Keratinocyte (primary cell): Measurements from ENCODE around the gene MED12L. TPM values are rescaled to one million over a fixed set of nuclear protein-coding genes. Genes with fewer than 3 reads are reported as not detected.

Experiments used
- DNase-seq: peaks from one replicate; pipeline ENCODE4 v3.0.0-alpha.2; 2011; ENCODE audit warnings: low read depth, missing footprints, low spot score
- FAIRE-seq: peaks from 2 replicates; lab custom pipeline; 2011; peaks lifted over from hg19 to GRCh38; lab: Jason Lieb, UNC
- H2AFZ ChIP-seq: 2 replicates; pipeline ENCODE4 v1.6.0; 2012; ENCODE audit warnings: low read length, control low read depth, inconsistent platforms; ENCODE audit not compliant: control insufficient read depth
- H3K27ac ChIP-seq: 2 replicates; pipeline ENCODE4 v1.5.1; 2011; ENCODE audit warnings: low read length; ENCODE audit not compliant: control insufficient read depth, insufficient read depth
- H3K27me3 ChIP-seq: 3 replicates; pipeline ENCODE4 v1.6.0; 2011; ENCODE audit warnings: low read length; ENCODE audit not compliant: control insufficient read depth, insufficient read depth; ENCODE audit errors: extremely low read depth
- H3K36me3 ChIP-seq, 2 experiments: 2 replicates in 1 of 2; 3 replicates in 1 of 2; pipeline ENCODE4 v1.5.1; 2011; ENCODE audit warnings: low read length in 2 of 2, mild to moderate bottlenecking in 1 of 2; ENCODE audit not compliant: control insufficient read depth in 2 of 2, insufficient read depth in 2 of 2; ENCODE audit errors: extremely low read depth in 1 of 2
- H3K4me1 ChIP-seq: 3 replicates; pipeline ENCODE4 v1.5.1; 2011; ENCODE audit warnings: low read length; ENCODE audit not compliant: control insufficient read depth, insufficient read depth; ENCODE audit errors: extremely low read depth
- H3K4me2 ChIP-seq: 3 replicates; pipeline ENCODE4 v1.6.0; 2011; ENCODE audit warnings: low read depth, low read length; ENCODE audit not compliant: control insufficient read depth, insufficient read depth; ENCODE audit errors: extremely low read depth
- H3K4me3 ChIP-seq, 3 experiments: fragments of 200-600 bp in 1 of 3; sonication (generic) in 1 of 3; 2 replicates in 2 of 3; 3 replicates in 1 of 3; pipeline ENCODE4 v1.5.1; 2011 to 2016; ENCODE audit warnings: low read length in 3 of 3, mild to moderate bottlenecking in 3 of 3, control low read depth in 2 of 3, inconsistent platforms in 1 of 3, low read depth in 1 of 3, mixed read lengths in 1 of 3, mixed run types in 1 of 3, moderate library complexity in 1 of 3; ENCODE audit not compliant: control insufficient read depth in 2 of 3, insufficient read depth in 2 of 3; ENCODE audit errors: extremely low read depth in 1 of 3
- H3K79me2 ChIP-seq: 2 replicates; pipeline ENCODE4 v1.6.0; 2012; ENCODE audit warnings: low read length; ENCODE audit not compliant: control insufficient read depth, insufficient read depth
- H3K9ac ChIP-seq: 3 replicates; pipeline ENCODE4 v1.6.0; 2011; ENCODE audit warnings: low read length; ENCODE audit not compliant: control insufficient read depth, insufficient read depth; ENCODE audit errors: extremely low read depth
- H3K9me1 ChIP-seq: 3 replicates; pipeline ENCODE4 v1.6.0; 2011; ENCODE audit warnings: low read length; ENCODE audit not compliant: control insufficient read depth, insufficient read depth; ENCODE audit errors: extremely low read depth
- H3K9me3 ChIP-seq: 2 replicates; pipeline ENCODE4 v1.5.1; 2012; ENCODE audit warnings: low read depth, low read length; ENCODE audit not compliant: control insufficient read depth
- H4K20me1 ChIP-seq: 3 replicates; pipeline ENCODE4 v1.6.0; 2011; ENCODE audit warnings: low read length; ENCODE audit not compliant: control insufficient read depth, insufficient read depth; ENCODE audit errors: extremely low read depth
- CTCF ChIP-seq, 3 experiments: IDR thresholded peaks in 1 of 3; conservative IDR thresholded peaks in 1 of 3; optimal IDR thresholded peaks in 1 of 3; 2 replicates in 2 of 3; 3 replicates in 1 of 3; pipeline versions ENCODE3 to v1.5.1; 2011; ENCODE audit warnings: low read length in 3 of 3, mild to moderate bottlenecking in 3 of 3, moderate library complexity in 2 of 3, control low read depth in 1 of 3, inconsistent platforms in 1 of 3; ENCODE audit not compliant: insufficient read depth in 2 of 3; ENCODE audit errors: extremely low read depth in 1 of 3
- EZH2 ChIP-seq: IDR thresholded peaks from one replicate; pipeline ENCODE4 v1.6.1; 2012; ENCODE audit warnings: inconsistent platforms, mild to moderate bottlenecking, low read length, moderate library complexity
- dilution Hi-C: fragments of 300-500 bp; cut with MboI; formaldehyde crosslinking; loops from one replicate; pipeline ENCODE4 v1.7.0; 2020; ENCODE audit warnings: low sequenced_read_pairs; ENCODE audit not compliant: extremely low pct_ligation_motif_present
- polyA plus RNA-seq, 5 experiments: library from polyadenylated mRNA; depleted of rRNA in 3 of 5; stranded (reverse) in 3 of 5; stranded (forward) in 1 of 5; unstranded in 1 of 5; fragments of >200 nt; gene quantifications; 1 replicate in 1 of 5; 2 replicates in 3 of 5; 3 replicates in 1 of 5; pipeline versions ENCODE4 v1.2.1 to v1.2.3, GENCODE V29; 2011 to 2012; ENCODE audit warnings: missing spikeins in 2 of 5, low read depth in 1 of 5, low replicate concordance in 1 of 5

MED12L gene
- polyA plus RNA-seq, 1 donor (not counting 4 experiments of a cell fraction or from before 2014, with no cell fraction given) = 0.04 TPM

- Histone ChIP-seq H3K36me3 (no peaks in the 10 kb centered on the region), H3K9me1 (no peaks in the 10 kb centered on the region), H3K79me2 (no peaks in the 10 kb centered on the region), H3K4me2 (peak overlapping the region; percentile 20), H2AFZ (no peak overlapping the region), H3K9ac (no peak overlapping the region), H3K27me3 (no peaks in the 10 kb centered on the region), H3K27ac (no peak overlapping the region), H3K4me1 (peaks cover 4% of the 10 kb centered on the region), H3K4me3 (no peak overlapping the region), H3K9me3 (no peaks in the 10 kb centered on the region), H4K20me1 (no peaks in the 10 kb centered on the region)
- no peak for DNase-seq
- dilution Hi-C loops = no loop called here
- TF ChIP-seq EZH2 (no peak), CTCF (optimal IDR thresholded peaks at IDR 0.05 in 1 of 3, IDR thresholded peaks at IDR 0.05 in 1 of 3, conservative IDR thresholded peaks at IDR 0.05 in 1 of 3; ENCODE audit: extremely low read depth in 1 of 3, insufficient read depth in 2 of 3, low read length in 3 of 3) (peak; percentile 83 to 95 (median 90))
- peak; percentile 83 for FAIRE-seq
These were observed 60.7 kb downstream of the MED12L start for GRCh38 chr3:151146071-151146730.

GRCh38 chr3:151146731-151147091 lies 61.2 kb downstream of the MED12L start:
- Histone ChIP-seq H3K27ac (no peak overlapping the region), H3K27me3 (no peaks in the 10 kb centered on the region), H3K9me3 (no peaks in the 10 kb centered on the region), H3K4me2 (no peak overlapping the region), H3K79me2 (no peaks in the 10 kb centered on the region), H2AFZ (no peak overlapping the region), H3K9me1 (no peaks in the 10 kb centered on the region), H3K4me1 (peaks cover 4% of the 10 kb centered on the region), H3K4me3 (no peak overlapping the region), H4K20me1 (no peaks in the 10 kb centered on the region), H3K36me3 (no peaks in the 10 kb centered on the region), H3K9ac (no peak overlapping the region)
- FAIRE-seq (no peak), DNase-seq (no peak)
- no peak for TF ChIP-seq CTCF (optimal IDR thresholded peaks at IDR 0.05 in 1 of 3, IDR thresholded peaks at IDR 0.05 in 1 of 3, conservative IDR thresholded peaks at IDR 0.05 in 1 of 3; ENCODE audit: extremely low read depth in 1 of 3, insufficient read depth in 2 of 3, low read length in 3 of 3)
- TF ChIP-seq EZH2 = no peak
- dilution Hi-C loops = no loop called here
